Stimulated activated naive CD8-positive, alpha-beta T cell treated with anti-CD3 and anti-CD28 coated beads, Interleukin-15, amount 100 ng/mL, for 72 hours (primary cell): ENCODE results near the gene ADAMTS14.

Experiments
- ATAC-seq: fragments of 150-1000 bp; cut with Tn5 transposase; 2 replicates; pipeline ENCODE4 v1.10.0; 2021; ENCODE audit warnings: mild to moderate bottlenecking, moderate library complexity
- DNase-seq, 2 donors: peaks; one replicate each; pipeline ENCODE4 v3.0.0; 2021 to 2022
- H3K27ac Mint-ChIP-seq, 2 donors: one replicate each; pipeline ENCODE4 v1.8.0; 2022; ENCODE audit warnings: mild to moderate bottlenecking in 2 of 2, mixed read lengths in 2 of 2, moderate library complexity in 2 of 2
- H3K27me3 Mint-ChIP-seq: one replicate; pipeline ENCODE4 v1.8.0; 2022; ENCODE audit warnings: mixed read lengths
- H3K4me1 Mint-ChIP-seq: one replicate; pipeline ENCODE4 v1.8.0; 2022; ENCODE audit warnings: mild to moderate bottlenecking, mixed read lengths
- H3K4me3 Mint-ChIP-seq, 2 donors: one replicate each; pipeline ENCODE4 v1.8.0; 2022; ENCODE audit warnings: mild to moderate bottlenecking in 2 of 2, mixed read lengths in 2 of 2, moderate library complexity in 1 of 2
- H3K9me3 Mint-ChIP-seq, 2 donors: one replicate each; pipeline ENCODE4 v1.8.0; 2022; ENCODE audit warnings: mixed read lengths in 2 of 2

The ADAMTS14 gene

GRCh38 chr10:70677620-70678249 lies 5.4 kb downstream of the ADAMTS14 start:
- H3K27me3 Mint-ChIP-seq, result peaks cover 38% of the 10 kb centered on the region
- H3K27ac Mint-ChIP-seq, result peak overlapping the region; percentile 27 to 43
- H3K4me1 Mint-ChIP-seq, result peaks cover 39% of the 10 kb centered on the region

GRCh38 chr10:70678250-70678635 lies 5.9 kb downstream of the ADAMTS14 start:
- Mint-ChIP-seq H3K27me3 (peaks cover 33% of the 10 kb centered on the region), H3K4me3 (no peak overlapping the region), H3K27ac (peak overlapping the region; percentile 27 to 43), H3K9me3 (no peaks in the 10 kb centered on the region), H3K4me1 (peaks cover 39% of the 10 kb centered on the region)
- DNase-seq (no peak), ATAC-seq (no peak)

More at GRCh38 chr10:70677620-70678249, 5.4 kb downstream of the ADAMTS14 start:
- no peak for ATAC-seq
- DNase-seq, result no peak
- H3K4me3 Mint-ChIP-seq, result no peak overlapping the region
- no peaks in the 10 kb centered on the region for H3K9me3 Mint-ChIP-seq

- peaks cover 45% of the 10 kb centered on the region for H3K4me1 Mint-ChIP-seq
- H3K27ac Mint-ChIP-seq, result peak overlapping the region in 1 of 2 donors; percentile 15
- DNase-seq (no peak), ATAC-seq (no peak)
- no peak overlapping the region for H3K4me3 Mint-ChIP-seq
- H3K27me3 Mint-ChIP-seq, result peaks cover 26% of the 10 kb centered on the region
- no peaks in the 10 kb centered on the region for H3K9me3 Mint-ChIP-seq
These were observed 6.6 kb downstream of the ADAMTS14 start for GRCh38 chr10:70678757-70679489.

DNA sequence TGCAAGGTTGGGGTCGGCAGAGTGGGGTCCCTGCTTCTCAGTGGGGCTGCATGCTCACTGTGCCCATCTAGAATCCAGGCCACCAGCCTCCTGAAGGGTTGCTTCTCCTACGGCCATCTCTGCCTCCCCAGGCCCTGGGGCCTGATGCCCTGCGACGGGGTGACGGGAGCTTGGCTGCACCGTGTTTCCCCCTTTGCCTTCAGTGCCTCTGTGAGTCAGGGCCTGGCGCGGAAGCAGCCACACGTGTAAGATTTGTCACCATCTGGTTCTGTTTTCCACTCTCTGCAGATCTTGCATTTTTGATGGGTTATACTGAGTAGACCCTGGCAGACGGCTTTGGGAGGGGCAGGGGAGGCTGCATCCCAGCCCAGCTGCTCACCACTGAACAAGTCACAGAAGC lies 7.2 kb downstream of the ADAMTS14 start:
- no peak for DNase-seq
- peaks cover 45% of the 10 kb centered on the region for H3K4me1 Mint-ChIP-seq
- no peaks in the 10 kb centered on the region for H3K9me3 Mint-ChIP-seq
- H3K27ac Mint-ChIP-seq, result no peak overlapping the region
- H3K4me3 Mint-ChIP-seq, result no peak overlapping the region
- H3K27me3 Mint-ChIP-seq, result peaks cover 20% of the 10 kb centered on the region
- ATAC-seq, result no peak

DNA sequence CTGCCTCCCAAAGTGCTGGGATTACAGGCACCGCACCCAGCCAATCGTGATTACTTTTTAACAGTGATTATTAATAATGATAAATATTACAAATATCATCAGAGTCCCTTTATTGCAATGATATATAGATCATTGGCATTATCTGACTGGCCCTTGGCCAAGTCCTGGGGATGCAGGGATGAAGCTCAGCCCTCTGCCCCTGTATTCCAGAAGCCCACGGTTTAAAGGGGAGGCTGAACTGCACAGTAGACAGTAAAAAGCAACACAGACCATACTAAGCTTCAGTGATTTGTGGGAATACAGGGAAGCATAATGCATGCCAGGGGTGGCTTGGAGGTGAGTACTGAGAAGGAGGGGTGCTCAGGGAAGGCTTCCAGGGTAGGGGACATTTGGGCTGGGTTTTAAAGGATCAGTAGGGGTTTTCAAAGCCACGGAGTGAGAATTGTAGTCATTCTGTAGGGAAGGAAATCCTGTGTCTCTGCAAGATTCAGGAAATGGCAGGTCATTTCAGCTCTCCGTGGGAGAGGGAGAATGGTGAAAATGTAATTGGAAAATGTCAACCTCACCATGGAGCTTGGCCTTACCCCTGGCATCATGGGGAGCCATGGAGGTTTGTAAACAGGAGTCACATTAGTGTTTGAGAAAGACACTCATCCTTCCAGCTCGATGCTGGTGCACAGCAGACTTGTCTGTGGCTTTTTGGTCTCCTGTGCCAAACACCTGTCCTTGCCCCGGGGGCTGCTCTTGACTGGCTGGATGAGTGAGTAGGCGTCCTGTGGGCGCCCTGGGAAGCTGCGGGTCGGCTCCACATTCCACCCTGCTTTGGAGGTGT lies 8.8 kb downstream of the ADAMTS14 start:
- peaks cover 45% of the 10 kb centered on the region for H3K4me1 Mint-ChIP-seq
- H3K27me3 Mint-ChIP-seq, result peaks cover 4% of the 10 kb centered on the region
- ATAC-seq (no peak), DNase-seq (no peak)
- H3K27ac Mint-ChIP-seq, result no peak overlapping the region
- H3K9me3 Mint-ChIP-seq, result no peaks in the 10 kb centered on the region
- no peak overlapping the region for H3K4me3 Mint-ChIP-seq

- Mint-ChIP-seq H3K4me1 (peaks cover 45% of the 10 kb centered on the region), H3K27ac (no peak overlapping the region), H3K27me3 (no peaks in the 10 kb centered on the region), H3K9me3 (no peaks in the 10 kb centered on the region), H3K4me3 (no peak overlapping the region)
- DNase-seq (no peak), ATAC-seq (no peak)
These were observed 9.4 kb downstream of the ADAMTS14 start for GRCh38 chr10:70681731-70682005.

DNA sequence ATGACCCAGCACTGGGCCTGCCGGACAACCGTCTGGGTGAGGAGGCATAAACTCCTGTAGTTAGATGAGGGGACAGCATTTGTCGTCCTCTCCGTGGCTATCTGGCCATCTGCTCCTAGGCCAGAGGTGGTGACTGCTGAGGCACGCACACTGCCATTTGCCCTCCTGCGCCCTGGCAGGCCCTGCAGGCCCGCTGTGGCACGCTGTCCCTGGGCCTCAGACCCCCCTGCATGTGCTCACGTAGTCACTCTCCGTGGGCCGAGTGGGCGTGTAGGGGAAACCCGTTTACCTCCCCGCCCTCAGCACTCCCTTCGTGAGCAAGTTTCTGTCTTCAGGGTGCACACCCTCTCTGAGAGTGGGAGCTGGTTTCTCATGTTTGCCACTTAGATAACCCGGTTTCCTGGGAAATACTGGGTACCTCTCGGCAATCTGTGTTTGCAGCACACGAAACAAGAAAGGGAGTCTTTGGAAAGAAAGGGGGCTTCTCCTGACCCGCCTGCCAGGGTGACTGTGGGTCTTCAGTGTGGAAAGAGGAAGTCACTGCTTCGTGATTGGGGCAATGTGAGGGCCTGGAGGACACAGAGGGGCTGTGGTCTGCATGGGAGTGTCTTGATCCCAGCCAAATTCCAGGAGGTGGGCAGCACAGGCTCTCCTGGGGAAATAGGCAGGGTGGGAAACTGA lies 10.8 kb downstream of the ADAMTS14 start:
- ATAC-seq, result peak; percentile 40
- Mint-ChIP-seq H3K4me3 (peak overlapping the region in 1 of 2 donors; percentile 45), H3K27ac (peak overlapping the region; percentile 31 to 48), H3K9me3 (no peaks in the 10 kb centered on the region), H3K4me1 (peaks cover 40% of the 10 kb centered on the region), H3K27me3 (no peaks in the 10 kb centered on the region)
- DNase-seq, result no peak

GRCh38 chr10:70683601-70683934 lies 11.3 kb downstream of the ADAMTS14 start:
- ATAC-seq, result no peak
- Mint-ChIP-seq H3K27me3 (no peaks in the 10 kb centered on the region), H3K9me3 (no peaks in the 10 kb centered on the region), H3K4me3 (no peak overlapping the region), H3K4me1 (peaks cover 35% of the 10 kb centered on the region), H3K27ac (peak overlapping the region in 1 of 2 donors; percentile 15)
- DNase-seq, result no peak

- no peak for ATAC-seq
- Mint-ChIP-seq H3K4me3 (no peak overlapping the region), H3K9me3 (no peaks in the 10 kb centered on the region), H3K4me1 (peaks cover 32% of the 10 kb centered on the region), H3K27me3 (no peaks in the 10 kb centered on the region), H3K27ac (no peak overlapping the region)
- no peak for DNase-seq
These were observed 11.6 kb downstream of the ADAMTS14 start for GRCh38 chr10:70683940-70684339.

- Mint-ChIP-seq H3K27me3 (no peaks in the 10 kb centered on the region), H3K9me3 (no peaks in the 10 kb centered on the region), H3K4me3 (no peak overlapping the region), H3K27ac (no peak overlapping the region), H3K4me1 (peaks cover 30% of the 10 kb centered on the region)
- ATAC-seq (no peak), DNase-seq (no peak)
These were observed 12.1 kb downstream of the ADAMTS14 start for GRCh38 chr10:70684374-70684773.

- ATAC-seq, result no peak
These were observed 12.6 kb downstream of the ADAMTS14 start for GRCh38 chr10:70684839-70685454.

DNA sequence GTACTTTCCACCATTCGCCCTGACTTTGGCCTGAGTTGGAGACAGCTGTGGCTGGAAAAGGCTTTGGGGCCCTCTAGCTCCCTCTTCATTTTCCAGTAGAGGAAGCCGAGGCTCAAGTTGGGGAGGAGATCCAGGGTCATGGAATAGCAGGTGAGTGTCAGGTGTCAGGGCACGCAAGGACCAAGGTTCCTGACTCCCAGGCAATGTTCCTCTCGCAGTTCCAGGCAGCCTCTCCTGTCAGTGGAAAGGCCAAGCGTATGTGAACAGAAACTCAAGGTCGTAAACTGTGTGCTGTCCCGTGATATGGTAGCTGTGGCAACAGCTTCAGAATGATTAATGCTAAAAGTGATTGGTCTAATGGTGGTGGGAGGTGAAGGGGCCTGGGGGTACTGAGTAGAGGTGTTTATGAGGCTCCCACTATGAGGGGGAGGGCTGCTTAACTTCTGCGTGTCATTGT lies 13.2 kb downstream of the ADAMTS14 start:
- no peak overlapping the region for H3K27ac Mint-ChIP-seq
- peaks cover 30% of the 10 kb centered on the region for H3K4me1 Mint-ChIP-seq

More at GRCh38 chr10:70684839-70685454, 12.6 kb downstream of the ADAMTS14 start:
- Mint-ChIP-seq H3K9me3 (no peaks in the 10 kb centered on the region), H3K4me3 (no peak overlapping the region), H3K4me1 (peaks cover 30% of the 10 kb centered on the region), H3K27ac (no peak overlapping the region), H3K27me3 (no peaks in the 10 kb centered on the region)
- DNase-seq, result no peak

GRCh38 chr10:70688828-70689227 lies 16.5 kb downstream of the ADAMTS14 start:
- Mint-ChIP-seq H3K4me1 (peaks cover 1% of the 10 kb centered on the region), H3K27ac (no peak overlapping the region), H3K9me3 (no peaks in the 10 kb centered on the region), H3K27me3 (no peaks in the 10 kb centered on the region), H3K4me3 (no peak overlapping the region)
- no peak for DNase-seq
- ATAC-seq, result no peak

More for the DNA sequence above, 13.2 kb downstream of the ADAMTS14 start:
- no peaks in the 10 kb centered on the region for H3K9me3 Mint-ChIP-seq
- no peak for ATAC-seq
- no peak overlapping the region for H3K4me3 Mint-ChIP-seq
- DNase-seq, result no peak
- H3K27me3 Mint-ChIP-seq, result no peaks in the 10 kb centered on the region

GRCh38 chr10:70689661-70690060 lies 17.4 kb downstream of the ADAMTS14 start:
- no peaks in the 10 kb centered on the region for H3K4me1 Mint-ChIP-seq
- no peak overlapping the region for H3K4me3 Mint-ChIP-seq
- no peak for ATAC-seq
- no peaks in the 10 kb centered on the region for H3K27me3 Mint-ChIP-seq
- H3K27ac Mint-ChIP-seq, result no peak overlapping the region
- H3K9me3 Mint-ChIP-seq, result no peaks in the 10 kb centered on the region
- no peak for DNase-seq

GRCh38 chr10:70690589-70690988 lies 18.3 kb downstream of the ADAMTS14 start:
- ATAC-seq (no peak), DNase-seq (no peak)
- H3K27me3 Mint-ChIP-seq, result no peaks in the 10 kb centered on the region
- no peaks in the 10 kb centered on the region for H3K4me1 Mint-ChIP-seq
- H3K27ac Mint-ChIP-seq, result no peak overlapping the region
- no peaks in the 10 kb centered on the region for H3K9me3 Mint-ChIP-seq
- H3K4me3 Mint-ChIP-seq, result no peak overlapping the region
